GM19238 (cell line): ENCODE results near the gene CCDC110.
"Not testable (repeated sequence)": the region's sequence is repeated elsewhere in the genome, so short reads cannot be mapped to it uniquely, and the experiment has no call there.

Experiments
- DNase-seq: peaks from one replicate; pipeline ENCODE4 v3.0.0; 2011; ENCODE audit warnings: low spot score; ENCODE audit not compliant: insufficient read length

The CCDC110 gene

DNA sequence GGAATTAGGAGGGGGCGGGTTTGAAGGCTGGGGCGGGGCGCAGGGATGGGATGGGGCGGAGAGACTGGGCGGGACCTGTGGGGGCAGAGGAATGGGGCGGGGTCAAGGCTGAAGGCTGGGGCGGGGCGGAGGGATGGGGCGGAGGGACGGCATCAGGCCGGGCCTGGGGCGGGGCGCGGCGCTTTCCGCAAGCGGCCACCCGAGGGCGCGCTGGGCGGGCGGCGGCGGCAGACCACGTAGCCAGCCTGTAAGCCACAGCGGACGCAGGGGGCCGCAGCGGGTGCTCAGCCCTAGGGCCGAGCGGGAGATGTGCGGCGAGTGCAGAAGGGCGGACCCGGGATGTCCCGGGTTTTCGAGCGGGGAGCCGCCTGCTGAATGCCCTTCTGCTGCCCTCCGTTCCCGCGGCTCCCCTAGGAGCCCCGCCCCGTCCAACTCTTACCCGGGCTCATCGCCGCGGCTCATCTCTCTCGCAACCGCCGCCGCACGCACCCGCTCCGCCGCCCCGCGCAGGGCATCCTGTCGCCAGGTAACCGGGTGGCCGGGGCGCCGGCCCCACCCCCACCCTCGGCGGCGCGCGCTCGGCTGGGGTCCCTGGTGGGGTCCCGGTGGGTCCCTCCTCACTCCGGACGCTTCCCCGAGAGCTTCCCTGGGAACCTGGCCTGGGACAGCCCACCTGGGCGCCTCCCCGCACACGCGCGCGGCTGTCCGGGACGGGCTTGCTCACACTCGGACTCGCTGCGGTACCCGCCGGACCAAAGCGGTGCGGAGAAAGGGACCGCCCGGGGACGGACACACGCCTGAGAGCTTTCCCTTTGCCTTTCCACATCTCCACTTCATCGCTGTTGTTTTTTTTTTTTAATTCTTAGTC lies at the start of gene CCDC110:
TSS of gene CCDC110 (minus strand) at position 499 of the 868 bp plus-strand sequence. CDS start at position 449, 50 bp downstream.
- DNase-seq, result peak; percentile 92

- DNase-seq, result no peak
Observed at GRCh38 chr4:185520119-185520518, 48.6 kb upstream of the CCDC110 start.

- no peak for DNase-seq
Observed at GRCh38 chr4:185518494-185518893, 47.0 kb upstream of the CCDC110 start.

GRCh38 chr4:185518069-185518468 lies 46.5 kb upstream of the CCDC110 start:
- DNase-seq, result no peak

DNA sequence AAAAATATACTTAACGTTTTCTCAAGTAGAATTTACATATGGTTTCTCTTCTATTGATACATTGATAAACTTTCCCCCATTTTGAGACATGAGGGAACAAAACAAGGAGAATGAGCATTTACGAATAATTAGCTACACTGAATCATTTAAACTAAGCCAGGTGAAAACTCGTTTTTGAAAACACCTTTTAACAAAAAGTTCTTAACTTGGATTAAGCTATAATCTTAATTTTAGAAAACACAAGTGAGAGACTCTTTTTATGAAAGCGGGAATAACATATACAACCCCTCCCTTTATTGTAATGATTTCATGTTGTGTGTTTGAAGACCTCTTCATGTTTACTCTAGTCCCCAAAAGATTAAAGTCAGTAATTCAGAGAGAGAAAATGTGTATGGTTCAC lies 43.7 kb upstream of the CCDC110 start:
- DNase-seq, result no peak

DNA sequence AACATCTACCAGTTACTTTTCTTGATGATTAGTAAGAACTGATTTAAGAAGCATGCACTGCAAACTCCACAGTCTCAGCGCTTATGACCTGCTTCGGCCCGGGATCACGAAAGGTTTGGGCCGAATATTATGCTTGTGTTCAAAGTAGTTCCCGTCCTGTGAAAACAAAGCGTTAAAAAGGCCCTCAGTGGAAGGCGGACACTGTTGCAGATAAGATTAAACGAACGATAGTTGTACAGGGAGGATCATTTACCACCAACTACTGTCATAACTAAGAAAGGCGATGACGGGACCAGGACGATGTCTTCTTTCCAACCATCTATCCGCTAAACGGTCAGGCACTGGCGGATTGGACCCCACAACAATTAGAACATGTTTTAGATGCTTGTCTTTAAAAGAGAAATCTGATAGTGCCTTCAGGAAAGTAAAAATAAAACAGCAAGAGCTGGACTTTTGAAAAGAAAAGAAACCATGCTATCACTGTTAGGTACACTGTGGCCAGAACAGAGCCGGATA lies 42.7 kb upstream of the CCDC110 start:
- DNase-seq, result no peak

GRCh38 chr4:185513489-185514181 lies 42.1 kb upstream of the CCDC110 start:
- DNase-seq, result no peak

GRCh38 chr4:185512516-185512915 lies 41.0 kb upstream of the CCDC110 start:
- no peak for DNase-seq

GRCh38 chr4:185511243-185511642 lies 39.7 kb upstream of the CCDC110 start:
- not testable (repeated sequence) for DNase-seq

DNA sequence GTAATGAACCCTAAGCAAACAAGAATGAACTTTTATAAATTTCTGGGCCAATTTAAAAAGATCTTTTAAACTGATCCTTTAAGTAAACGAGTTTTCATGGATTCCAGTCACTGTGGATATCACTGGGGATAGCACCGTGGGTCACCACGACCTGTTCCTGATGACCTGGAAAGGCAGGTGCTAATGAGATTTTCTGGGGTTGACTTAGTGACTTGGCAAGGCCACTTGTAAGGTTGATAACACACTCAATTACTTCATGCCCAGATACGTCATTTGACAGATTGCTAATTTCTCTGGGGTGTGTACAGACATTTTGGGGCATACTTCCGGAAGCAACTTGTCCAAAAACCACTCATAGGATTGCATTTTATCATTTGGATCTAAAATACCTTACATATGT lies 39.3 kb upstream of the CCDC110 start:
- DNase-seq, result no peak

DNA sequence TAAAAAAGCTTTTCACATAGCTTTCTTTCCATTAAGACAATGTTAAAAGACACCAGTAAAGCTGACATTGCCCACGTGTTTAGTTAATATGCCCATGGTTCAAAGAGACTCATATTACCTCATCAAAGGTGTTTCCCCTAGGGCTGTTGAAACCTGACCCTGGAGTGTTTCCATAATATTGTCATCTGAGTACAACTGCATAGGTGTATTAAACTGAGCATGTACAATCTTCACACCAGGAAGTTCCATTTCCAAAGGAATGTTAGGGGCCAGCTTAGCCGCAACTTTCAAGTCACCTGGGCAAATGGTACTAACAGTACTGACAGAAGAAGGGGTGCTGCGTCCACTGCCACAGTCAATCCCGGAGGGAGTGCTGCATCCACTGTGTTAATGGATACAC lies 36.6 kb upstream of the CCDC110 start:
- no peak for DNase-seq

DNA sequence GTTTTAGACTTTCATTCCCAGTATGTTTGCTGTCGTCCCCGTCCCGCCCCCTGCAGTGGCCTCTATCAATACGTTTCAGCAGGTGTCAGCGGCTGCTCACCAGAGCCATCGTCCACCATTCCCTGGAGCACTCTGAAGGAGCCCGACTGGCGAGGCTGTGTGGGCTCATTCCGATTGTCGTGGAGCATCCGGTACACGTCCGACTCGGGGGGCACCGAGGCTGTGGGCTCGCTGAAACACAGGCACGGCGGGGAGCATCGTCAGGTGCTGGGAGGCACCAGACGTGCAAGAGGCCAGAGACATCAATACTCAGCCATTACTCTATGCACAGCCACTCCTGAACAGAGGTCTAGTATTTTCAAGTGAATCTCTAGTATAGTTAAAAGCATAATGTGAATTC lies 34.9 kb upstream of the CCDC110 start:
- DNase-seq, result no peak

- no peak for DNase-seq
Observed at GRCh38 chr4:185504098-185505047, 32.8 kb upstream of the CCDC110 start.

DNA sequence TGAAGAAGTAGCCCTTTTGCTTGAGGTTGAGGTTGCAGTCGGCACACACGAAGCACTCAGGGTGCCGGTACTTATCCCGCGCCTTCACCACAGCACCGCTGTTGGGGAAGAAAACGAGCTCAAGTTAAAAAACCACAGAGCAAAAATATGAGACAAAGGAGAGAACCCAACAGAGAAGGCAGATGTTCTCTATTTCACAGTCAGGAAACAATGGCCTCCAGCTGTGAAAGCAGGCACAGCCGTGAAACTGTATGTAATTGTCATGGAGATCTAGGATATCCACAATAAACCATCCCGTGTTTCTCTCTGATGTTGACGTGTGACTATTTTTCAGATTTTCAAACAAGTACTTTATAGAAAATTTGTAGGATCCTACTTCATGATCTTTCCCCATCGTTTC lies 30.9 kb upstream of the CCDC110 start:
- no peak for DNase-seq

DNA sequence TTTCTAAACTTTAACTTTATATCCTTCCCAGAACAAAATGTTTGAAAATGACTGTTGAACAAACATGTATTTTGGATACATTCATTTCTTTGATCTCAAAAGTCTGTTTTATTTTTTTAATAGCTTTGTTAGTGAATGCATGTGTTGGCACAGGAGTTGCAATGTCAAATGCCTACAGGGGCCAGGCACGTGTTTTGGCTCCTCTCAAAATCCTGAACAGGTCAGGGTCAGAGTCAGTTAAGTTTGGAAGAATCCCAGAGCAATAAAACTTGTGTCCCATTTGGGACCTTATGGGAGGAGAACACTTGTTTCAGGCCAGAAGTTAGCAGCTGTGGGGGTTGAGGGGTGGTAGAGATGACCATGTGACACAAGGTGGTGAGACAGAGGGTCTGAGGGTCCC lies 29.0 kb upstream of the CCDC110 start:
- DNase-seq, result no peak

DNA sequence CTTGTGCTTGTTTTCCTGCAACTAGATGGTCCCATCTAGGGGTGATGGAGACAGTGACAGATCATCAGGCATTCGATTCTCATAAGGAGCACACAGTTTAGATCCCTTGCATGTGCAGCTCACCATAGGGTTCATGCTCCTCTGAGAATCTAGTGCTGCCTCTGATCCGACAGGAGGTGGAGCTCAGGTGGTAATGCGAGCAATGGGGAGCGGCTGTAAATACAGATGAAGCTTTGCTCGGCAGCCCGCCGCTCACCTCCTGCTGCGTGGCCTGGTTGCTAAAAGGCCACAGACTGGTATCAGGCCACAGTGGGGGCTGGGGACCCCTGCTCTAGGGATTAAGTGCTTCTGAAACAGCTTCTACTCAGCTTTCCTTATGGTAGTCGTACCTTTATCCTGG lies 28.5 kb upstream of the CCDC110 start:
- DNase-seq, result no peak

DNA sequence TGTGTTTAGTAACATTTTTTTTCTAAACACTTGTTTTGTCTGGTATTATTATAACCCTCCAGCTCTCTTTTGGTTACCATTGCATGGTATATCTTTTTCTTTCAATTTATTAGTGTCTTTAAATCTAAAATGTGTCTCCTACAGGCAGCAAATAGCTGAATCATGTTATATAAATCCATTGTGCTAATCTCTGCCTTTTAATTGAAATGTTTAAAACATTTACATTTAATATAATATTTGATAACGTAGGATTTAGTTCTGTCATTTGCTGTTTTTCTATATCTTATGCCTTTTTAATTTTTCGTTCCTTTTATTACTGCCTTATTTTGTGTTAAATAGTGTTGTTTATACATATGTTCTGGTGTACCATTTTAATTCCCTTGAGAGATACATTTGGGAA lies 17.1 kb upstream of the CCDC110 start:
- DNase-seq, result no peak

DNA sequence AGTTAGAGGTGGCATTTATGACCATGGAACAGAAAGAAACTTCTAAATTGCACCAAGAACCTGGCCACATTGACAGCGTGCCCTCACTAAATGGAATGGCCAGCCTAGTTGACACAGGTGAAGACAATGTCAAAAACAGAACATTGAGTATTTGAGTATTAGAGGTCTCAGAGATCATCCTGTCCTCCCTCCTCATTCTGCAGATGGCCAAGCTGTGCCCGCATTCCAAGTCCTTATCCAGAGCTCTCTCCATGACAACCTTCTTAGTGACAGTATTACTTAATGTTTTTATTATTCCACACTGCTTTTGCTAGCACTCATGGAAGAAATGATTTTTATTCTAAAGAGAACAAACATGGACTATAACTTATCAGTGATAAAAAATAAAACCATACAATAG lies 9.9 kb upstream of the CCDC110 start:
- DNase-seq, result no peak

DNA sequence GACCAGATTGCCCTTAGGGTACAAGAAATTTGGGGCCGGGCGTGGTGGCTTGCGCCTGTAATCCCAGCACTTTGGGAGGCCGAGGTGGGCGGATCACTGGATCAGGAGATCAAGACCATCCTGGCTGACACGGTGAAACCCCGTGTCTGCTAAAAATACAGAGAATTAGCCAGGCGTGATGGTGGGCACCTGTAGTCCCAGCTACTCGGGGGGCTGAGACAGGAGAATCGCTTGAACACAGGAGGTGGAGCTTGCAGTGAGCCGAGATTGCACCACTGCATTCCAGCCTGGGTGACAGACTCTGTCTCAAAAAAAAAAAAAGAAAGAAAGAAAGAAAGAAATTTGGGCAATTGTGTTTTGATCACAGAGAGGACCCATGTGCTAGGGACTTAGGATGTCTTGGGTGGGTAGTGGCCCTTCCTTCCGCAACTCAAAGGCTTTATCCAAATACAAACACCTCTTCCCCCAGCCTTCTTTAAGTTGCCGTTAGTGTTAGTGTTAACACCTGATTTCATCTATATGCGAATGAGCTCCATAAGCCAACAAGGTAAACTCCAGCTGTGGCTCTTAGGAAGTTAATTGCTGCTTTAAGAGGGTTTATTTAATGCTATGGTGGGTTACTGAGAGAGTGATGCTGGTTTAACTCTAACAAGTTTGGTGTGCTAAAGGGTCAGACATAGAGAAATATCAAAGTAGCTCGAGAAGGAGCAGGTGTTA lies 8.6 kb upstream of the CCDC110 start:
- no peak for DNase-seq

DNA sequence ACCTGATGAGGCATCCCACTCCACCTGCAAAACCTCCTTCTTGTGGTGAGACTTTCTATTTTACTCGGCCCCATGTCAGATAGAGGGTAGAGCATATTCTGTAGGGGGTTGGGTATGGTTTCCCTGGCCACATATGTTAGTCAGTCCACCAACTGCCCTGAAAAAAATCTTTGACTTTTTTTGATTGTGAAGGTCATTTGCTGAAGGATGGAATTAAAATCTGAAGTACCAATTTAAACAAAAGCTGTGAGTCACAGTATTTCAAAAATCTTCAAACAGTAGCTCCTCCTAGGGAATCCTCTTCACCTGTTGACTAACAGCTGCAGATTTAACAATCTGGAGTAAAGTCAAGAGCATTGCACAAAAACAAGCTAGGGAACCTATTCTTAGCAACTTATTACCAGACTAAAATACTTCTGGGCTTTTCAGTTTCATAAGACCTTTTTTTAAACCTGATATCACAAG lies 8.0 kb upstream of the CCDC110 start:
- DNase-seq, result peak; percentile 25

- no peak for DNase-seq
Observed at GRCh38 chr4:185473247-185473646, 1.7 kb upstream of the CCDC110 start.
